CD14-positive monocyte (primary cell): ENCODE data around the gene TBC1D16. TPM values are rescaled to one million over a fixed set of nuclear protein-coding genes. Genes with fewer than 3 reads are reported as not detected.

Experiments used
- DNase-seq, 3 donors: peaks; one replicate each; pipeline ENCODE4 v3.0.0-alpha.2; 2011 to 2022
- H2AFZ ChIP-seq: 2 replicates; pipeline ENCODE4 v1.6.0; 2012; ENCODE audit warnings: mild to moderate bottlenecking, low read depth, low read length, inconsistent platforms; ENCODE audit not compliant: insufficient read depth, poor library complexity, severe bottlenecking
- H3K27ac ChIP-seq, 2 donors: 1 replicate in 1 of 2; 2 replicates in 1 of 2; pipeline ENCODE4 v1.5.1; 2012 to 2013; ENCODE audit warnings: low read length in 2 of 2, control low read depth in 1 of 2, inconsistent platforms in 1 of 2, low read depth in 1 of 2, mild to moderate bottlenecking in 1 of 2
- H3K27me3 ChIP-seq, 2 donors: one replicate each; pipeline versions ENCODE4 v1.6.0 to v1.6.1; 2011 to 2013; ENCODE audit warnings: low read length in 2 of 2; ENCODE audit not compliant: control insufficient read depth in 2 of 2, insufficient read depth in 2 of 2
- H3K36me3 ChIP-seq, 2 donors: replicated peaks in 1 of 2; 1 replicate in 1 of 2; 2 replicates in 1 of 2; pipeline versions ENCODE4 v1.5.1 to v1.6.1; 2012 to 2013; ENCODE audit warnings: low read length in 2 of 2, control low read depth in 1 of 2, inconsistent platforms in 1 of 2, mild to moderate bottlenecking in 1 of 2; ENCODE audit not compliant: insufficient read depth in 2 of 2, control insufficient read depth in 1 of 2
- H3K4me1 ChIP-seq, 2 donors: 1 replicate in 1 of 2; 2 replicates in 1 of 2; pipeline versions ENCODE4 v1.5.1 to v1.6.1; 2012 to 2013; ENCODE audit warnings: low read length in 2 of 2, control low read depth in 1 of 2, inconsistent platforms in 1 of 2, mild to moderate bottlenecking in 1 of 2, moderate library complexity in 1 of 2; ENCODE audit not compliant: insufficient read depth in 2 of 2, control insufficient read depth in 1 of 2
- H3K4me2 ChIP-seq: replicated peaks from 2 replicates; pipeline ENCODE3; 2012; ENCODE audit warnings: low read length, moderate library complexity, mild to moderate bottlenecking; ENCODE audit not compliant: poor library complexity, severe bottlenecking; ENCODE audit errors: extremely low read depth
- H3K4me3 ChIP-seq, 3 experiments: fragments of 200-600 bp in 1 of 3; sonication (generic) in 1 of 3; replicated peaks in 1 of 3; 1 replicate in 2 of 3; 2 replicates in 1 of 3; pipeline ENCODE4 v1.5.1; 2011 to 2013; ENCODE audit warnings: low read length in 3 of 3, mild to moderate bottlenecking in 3 of 3, control low read depth in 2 of 3, low read depth in 2 of 3, inconsistent platforms in 1 of 3, moderate library complexity in 1 of 3
- H3K79me2 ChIP-seq: 2 replicates; pipeline ENCODE4 v1.6.0; 2012; ENCODE audit warnings: mild to moderate bottlenecking, control low read depth, inconsistent platforms, low read length, moderate library complexity; ENCODE audit not compliant: insufficient read depth
- H3K9ac ChIP-seq: 2 replicates; pipeline ENCODE4 v1.6.0; 2017; ENCODE audit warnings: low read length, mild to moderate bottlenecking; ENCODE audit not compliant: insufficient read depth, poor library complexity, severe bottlenecking
- H3K9me3 ChIP-seq, 2 donors: replicated peaks in 1 of 2; 1 replicate in 1 of 2; 2 replicates in 1 of 2; pipeline versions ENCODE4 v1.5.1 to v1.6.1; 2012 to 2013; ENCODE audit warnings: low read length in 2 of 2, control low read depth in 1 of 2; ENCODE audit not compliant: control insufficient read depth in 1 of 2, insufficient read depth in 1 of 2
- H4K20me1 ChIP-seq: 2 replicates; pipeline ENCODE4 v1.6.0; 2012; ENCODE audit warnings: mild to moderate bottlenecking, low read length, control low read depth, moderate library complexity; ENCODE audit not compliant: insufficient read depth
- H3K27ac Mint-ChIP-seq, 7 donors: one replicate each; pipeline ENCODE4 v1.8.0; 2020; ENCODE audit warnings: mild to moderate bottlenecking in 7 of 7, mixed read lengths in 7 of 7, moderate library complexity in 6 of 7, inconsistent platforms in 2 of 7
- H3K27me3 Mint-ChIP-seq, 3 donors: one replicate each; pipeline ENCODE4 v1.8.0; 2021 to 2022; ENCODE audit warnings: low read depth in 3 of 3, mild to moderate bottlenecking in 3 of 3, mixed read lengths in 3 of 3, moderate library complexity in 3 of 3, inconsistent platforms in 1 of 3
- H3K36me3 Mint-ChIP-seq, 2 donors: one replicate each; pipeline ENCODE4 v1.8.0; 2020; ENCODE audit warnings: mixed read lengths in 2 of 2, inconsistent platforms in 1 of 2, mild to moderate bottlenecking in 1 of 2
- H3K4me1 Mint-ChIP-seq: one replicate; pipeline ENCODE4 v1.8.0; 2020; ENCODE audit warnings: mild to moderate bottlenecking, mixed read lengths
- H3K4me3 Mint-ChIP-seq, 2 donors: one replicate each; pipeline ENCODE4 v1.8.0; 2020; ENCODE audit warnings: mild to moderate bottlenecking in 2 of 2, mixed read lengths in 2 of 2, moderate library complexity in 1 of 2
- H3K9me3 Mint-ChIP-seq, 7 donors: one replicate each; pipeline ENCODE4 v1.8.0; 2020 to 2022; ENCODE audit warnings: mixed read lengths in 7 of 7, mild to moderate bottlenecking in 6 of 7, moderate library complexity in 6 of 7, inconsistent platforms in 2 of 7
- WGBS: methylation state at CpG from one replicate; pipeline ENCODE4 v1.1.5; 2013; ENCODE audit warnings: missing lambda C conversion rate; ENCODE audit not compliant: insufficient coverage; 5-methylcytosine and 5-hydroxymethylcytosine counted together
- intact Hi-C, 2 donors: fragments of 100-400 bp; cut with micrococcal nuclease; formaldehyde crosslinking; loops; one replicate each; pipeline versions ENCODE4 v1.15.0 to v1.15.1; 2023
- polyA plus RNA-seq, 3 donors: library from polyadenylated mRNA; depleted of rRNA in 1 of 3; unstranded in 2 of 3; stranded (reverse) in 1 of 3; fragments of 300-500 nt in 2 of 3; fragments of >200 nt in 1 of 3; fragmentation: Illumina TruSeq in 2 of 3; gene quantifications; 1 replicate in 2 of 3; 2 replicates in 1 of 3; pipeline ENCODE4 v1.2.3, GENCODE V29; 2012 to 2021
- TF ChIP-seq, protein P1 (sequence below): fragments of 200-600 bp; IDR thresholded peaks from one replicate; pipeline ENCODE4 v1.8.0; 2022; ENCODE audit warnings: antibody characterized with exemption, mild to moderate bottlenecking

Gene TBC1D16
- polyA plus RNA-seq, 3 donors = 0.11 to 0.53 (median 0.27) TPM

- over 99% methylated on average over 9 of the region's 12 CpGs for WGBS
- Histone ChIP-seq H3K27me3 (no peaks in the 10 kb centered on the region), H3K4me3 (no peak overlapping the region), H3K36me3 (no peaks in the 10 kb centered on the region), H3K27ac (no peak overlapping the region), H4K20me1 (no peaks in the 10 kb centered on the region), H3K79me2 (no peaks in the 10 kb centered on the region), H3K4me1 (no peaks in the 10 kb centered on the region), H2AFZ (no peak overlapping the region), H3K4me2 (no peak overlapping the region), H3K9me3 (no peaks in the 10 kb centered on the region), H3K9ac (no peak overlapping the region)
- no peak for DNase-seq
- Mint-ChIP-seq H3K27ac (no peak overlapping the region), H3K9me3 (no peaks in the 10 kb centered on the region), H3K4me3 (no peak overlapping the region), H3K27me3 (peaks cover 0 to 5% (median 4%) of the 10 kb centered on the region in 3 donors), H3K4me1 (no peaks in the 10 kb centered on the region), H3K36me3 (no peaks in the 10 kb centered on the region)
- TF ChIP-seq, protein P1, sequence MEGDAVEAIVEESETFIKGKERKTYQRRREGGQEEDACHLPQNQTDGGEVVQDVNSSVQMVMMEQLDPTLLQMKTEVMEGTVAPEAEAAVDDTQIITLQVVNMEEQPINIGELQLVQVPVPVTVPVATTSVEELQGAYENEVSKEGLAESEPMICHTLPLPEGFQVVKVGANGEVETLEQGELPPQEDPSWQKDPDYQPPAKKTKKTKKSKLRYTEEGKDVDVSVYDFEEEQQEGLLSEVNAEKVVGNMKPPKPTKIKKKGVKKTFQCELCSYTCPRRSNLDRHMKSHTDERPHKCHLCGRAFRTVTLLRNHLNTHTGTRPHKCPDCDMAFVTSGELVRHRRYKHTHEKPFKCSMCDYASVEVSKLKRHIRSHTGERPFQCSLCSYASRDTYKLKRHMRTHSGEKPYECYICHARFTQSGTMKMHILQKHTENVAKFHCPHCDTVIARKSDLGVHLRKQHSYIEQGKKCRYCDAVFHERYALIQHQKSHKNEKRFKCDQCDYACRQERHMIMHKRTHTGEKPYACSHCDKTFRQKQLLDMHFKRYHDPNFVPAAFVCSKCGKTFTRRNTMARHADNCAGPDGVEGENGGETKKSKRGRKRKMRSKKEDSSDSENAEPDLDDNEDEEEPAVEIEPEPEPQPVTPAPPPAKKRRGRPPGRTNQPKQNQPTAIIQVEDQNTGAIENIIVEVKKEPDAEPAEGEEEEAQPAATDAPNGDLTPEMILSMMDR = no peak
- intact Hi-C loops = no loop called here
Observed at GRCh38 chr17:79979816-79980215, 55.9 kb downstream of the TBC1D16 start.

DNA sequence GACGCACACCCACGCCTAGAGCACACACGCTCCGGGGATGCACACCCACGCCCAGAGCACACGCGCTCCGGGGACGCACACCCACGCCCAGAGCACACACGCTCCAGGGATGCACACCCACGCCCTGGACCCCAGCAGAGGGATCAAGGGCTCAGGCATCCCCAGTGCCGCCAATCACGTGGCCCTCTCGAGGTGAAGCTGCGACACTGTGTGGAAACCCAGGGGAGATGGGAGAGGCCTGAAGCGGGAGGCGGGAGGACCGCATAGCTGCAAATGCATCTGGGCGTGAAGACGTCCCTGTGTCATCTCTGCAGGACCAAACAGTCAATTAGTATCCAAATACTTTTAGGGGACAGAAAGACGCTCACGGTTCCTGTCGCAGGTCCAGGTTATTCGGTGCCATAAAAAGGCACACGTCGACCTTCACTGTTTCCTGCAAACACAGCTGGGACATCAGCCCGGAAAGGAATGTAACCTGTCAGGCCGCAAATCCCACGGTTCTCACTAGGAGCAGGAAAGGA lies 56.4 kb downstream of the TBC1D16 start:
- Histone ChIP-seq H3K27me3 (no peaks in the 10 kb centered on the region), H3K27ac (no peak overlapping the region), H3K4me3 (no peak overlapping the region), H3K36me3 (no peaks in the 10 kb centered on the region), H3K9ac (no peak overlapping the region), H3K4me1 (no peaks in the 10 kb centered on the region), H3K79me2 (no peaks in the 10 kb centered on the region), H3K9me3 (no peaks in the 10 kb centered on the region), H3K4me2 (no peak overlapping the region), H2AFZ (no peak overlapping the region), H4K20me1 (no peaks in the 10 kb centered on the region)
- Mint-ChIP-seq H3K36me3 (no peaks in the 10 kb centered on the region), H3K27ac (peak overlapping the region in 1 of 7 donors; percentile 3), H3K27me3 (peaks cover 0 to 5% (median 5%) of the 10 kb centered on the region in 3 donors), H3K4me1 (no peaks in the 10 kb centered on the region), H3K9me3 (no peaks in the 10 kb centered on the region), H3K4me3 (no peak overlapping the region)
- WGBS = 93% methylated on average over 28 of the region's 30 CpGs
- intact Hi-C loops = no loop called here
- TF ChIP-seq, protein P1 = no peak
- no peak for DNase-seq
